Panc1 (cell line): Measurements from ENCODE around the gene ACTL10. TPM values are rescaled to one million over a fixed set of nuclear protein-coding genes. Genes with fewer than 3 reads are reported as not detected.

ENCODE experiments used
- ATAC-seq: fragments of 200-7000 bp; cut with Tn5 transposase; 2 replicates; pipeline ENCODE4 v1.9.1; 2020; ENCODE audit warnings: mild to moderate bottlenecking, moderate library complexity
- BruUV-seq: library from RNA; stranded (reverse); fragments of 400-500 nt; replicated peaks from 2 replicates; lab custom pipeline; 2021; lab: Mats Ljungman, UMichigan
- CTCF ChIA-PET: fragments of 300-600 bp; sonication (Branson Sonifier 250); formaldehyde crosslinking; loops from one replicate; lab custom pipeline; 2022; ENCODE audit warnings: antibody characterized with exemption; lab: Charles Lee
- POLR2A ChIA-PET: fragments of 300-600 bp; sonication (Branson Sonifier 250); formaldehyde crosslinking; loops from one replicate; lab custom pipeline; 2022; ENCODE audit warnings: antibody characterized with exemption; lab: Charles Lee
- DNase-seq: peaks from one replicate; pipeline ENCODE4 v3.0.0-alpha.2; 2010; ENCODE audit warnings: low read depth, low spot score
- H3K27ac ChIP-seq: 2 replicates; pipeline ENCODE4 v1.5.1; 2011; ENCODE audit warnings: mild to moderate bottlenecking, low read length, inconsistent platforms
- H3K27me3 ChIP-seq: fragments of 200-500 bp; sonication (Bioruptor generic); 2 replicates; pipeline ENCODE4 v1.6.0; 2014; ENCODE audit warnings: low read length, inconsistent platforms; ENCODE audit not compliant: control insufficient read depth, insufficient read depth
- H3K36me3 ChIP-seq: fragments of 200-500 bp; sonication (Bioruptor generic); 2 replicates; pipeline ENCODE4 v1.5.1; 2014; ENCODE audit warnings: inconsistent platforms, mild to moderate bottlenecking, low read length, moderate library complexity; ENCODE audit not compliant: control insufficient read depth, insufficient read depth
- H3K4me1 ChIP-seq: 2 replicates; pipeline ENCODE4 v1.5.1; 2011; ENCODE audit warnings: inconsistent platforms, mild to moderate bottlenecking, low read length, moderate library complexity; ENCODE audit not compliant: control insufficient read depth, insufficient read depth
- H3K4me3 ChIP-seq, 2 experiments: 2 replicates each; pipeline ENCODE4 v1.5.1; 2011 to 2012; ENCODE audit warnings: low read depth in 2 of 2, low read length in 2 of 2, mild to moderate bottlenecking in 2 of 2, inconsistent platforms in 1 of 2, moderate library complexity in 1 of 2
- H3K9me3 ChIP-seq: fragments of 200-500 bp; sonication (Bioruptor generic); 2 replicates; pipeline ENCODE4 v1.5.1; 2014; ENCODE audit warnings: low read depth, mild to moderate bottlenecking, inconsistent platforms, low read length, moderate library complexity; ENCODE audit not compliant: control insufficient read depth, insufficient read depth
- CTCF ChIP-seq: fragments of 450-650 bp; IDR thresholded peaks from 2 replicates; pipeline ENCODE4 v1.5.1; 2017; ENCODE audit warnings: mild to moderate bottlenecking
- POLR2AphosphoS5 ChIP-seq: IDR thresholded peaks from 2 replicates; pipeline ENCODE4 v1.6.1; 2012; ENCODE audit warnings: mild to moderate bottlenecking, low read depth, low read length, moderate library complexity
- SIN3A ChIP-seq: IDR thresholded peaks from 2 replicates; pipeline ENCODE4 v1.6.1; 2012; ENCODE audit warnings: low read depth, mild to moderate bottlenecking, low read length, moderate library complexity, borderline replicate concordance; ENCODE audit not compliant: insufficient read depth
- TCF7L2 ChIP-seq: IDR thresholded peaks from 2 replicates; pipeline ENCODE4 v1.6.1; 2011; ENCODE audit warnings: mild to moderate bottlenecking, low read depth, low read length, inconsistent platforms
- in situ Hi-C: cut with HindIII; loops from 2 replicates; pipeline ENCODE4 v1.10.0; 2016; ENCODE audit warnings: low sequenced_read_pairs, low pct_unique_long_range_greater_than_20kb
- intact Hi-C: fragments of 100-400 bp; cut with micrococcal nuclease; formaldehyde crosslinking; loops from one replicate; pipeline ENCODE4 v1.10.0; 2022; ENCODE audit not compliant: unreplicated experiment
- total RNA-seq: library from RNA; stranded (reverse); gene quantifications from one replicate; pipeline ENCODE4 v1.2.1, GENCODE V29; 2021; ENCODE audit not compliant: unreplicated experiment
- TF ChIP-seq, protein P1 (sequence below), 2 experiments: IDR thresholded peaks; 2 replicates each; pipeline ENCODE4 v1.6.1; 2011 to 2012; ENCODE audit warnings: low read depth in 2 of 2, control low read depth in 1 of 2, low read length in 1 of 2, mild to moderate bottlenecking in 1 of 2, moderate library complexity in 1 of 2; ENCODE audit not compliant: insufficient read depth in 1 of 2

The ACTL10 gene
- total RNA-seq, 1 experiment from 2014 or later: not detected

DNA sequence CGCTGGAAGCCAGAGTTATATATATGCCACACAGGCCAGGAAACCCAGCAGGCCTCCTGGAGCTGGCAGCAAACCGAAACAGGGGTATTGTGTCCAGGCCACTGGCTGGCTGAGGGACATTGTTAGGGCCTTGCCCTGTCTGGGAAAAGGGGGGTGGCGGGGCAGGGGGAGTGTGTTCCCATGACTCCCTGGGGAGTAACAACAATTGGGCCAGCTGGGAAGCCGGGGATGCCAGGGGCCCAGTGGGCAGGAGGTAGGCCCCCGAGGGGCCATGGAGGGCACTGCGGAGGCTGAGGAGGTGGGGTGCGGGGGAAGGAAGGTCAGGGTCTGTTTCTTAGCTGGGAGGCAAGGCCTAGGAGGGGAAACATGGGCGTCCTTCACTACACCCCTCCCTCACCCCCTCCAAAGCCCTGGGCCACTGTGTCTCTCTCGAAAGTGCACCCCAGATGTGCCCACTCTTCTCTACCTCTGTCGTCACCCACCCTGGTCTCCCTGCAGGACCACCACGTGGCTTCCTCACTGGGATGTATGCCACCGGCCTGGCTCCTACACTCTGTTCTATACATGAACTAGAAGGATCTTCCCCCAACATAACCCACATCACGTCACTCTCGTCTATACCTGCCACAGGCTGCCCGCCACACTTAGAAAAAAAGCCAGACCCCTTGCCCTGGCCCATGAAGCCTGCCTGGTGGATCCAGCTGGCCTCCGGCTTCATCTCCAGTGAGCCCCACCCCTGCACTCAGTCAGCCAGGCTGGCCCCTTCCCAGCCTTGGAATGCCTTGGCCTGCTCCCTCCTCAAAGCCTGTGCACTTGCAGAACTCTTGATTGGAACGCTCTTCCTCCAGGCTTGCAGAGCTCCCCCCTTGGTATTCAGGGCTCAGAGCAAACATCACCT, 27.2 kb downstream of the ACTL10 start:
- H3K9me3 ChIP-seq: no peaks in the 10 kb centered on the region
- ChIA-PET POLR2A (no interaction called here), CTCF (interaction anchor here (0.6 kb wide), 1 partner anchor 241 kb away, joined by 3 read pairs; no protein-coding TSS in a partner anchor)
- no peaks in the 10 kb centered on the region for H3K4me1 ChIP-seq
- in situ Hi-C loops: no loop called here
- no peak overlapping the region for H3K4me3 ChIP-seq
- ATAC-seq (peak; percentile 46; the same call in 1 of the 2 replicates), DNase-seq (no peak)
- H3K36me3 ChIP-seq: no peaks in the 10 kb centered on the region
- no peaks in the 10 kb centered on the region for H3K27me3 ChIP-seq
- intact Hi-C loops: no loop called here
- no TSS peak for BruUV-seq
- no peak for TF ChIP-seq SIN3A
- no peak for TF ChIP-seq POLR2AphosphoS5
- TF ChIP-seq TCF7L2: no peak
- TF ChIP-seq CTCF: no peak
- TF ChIP-seq, protein P1, sequence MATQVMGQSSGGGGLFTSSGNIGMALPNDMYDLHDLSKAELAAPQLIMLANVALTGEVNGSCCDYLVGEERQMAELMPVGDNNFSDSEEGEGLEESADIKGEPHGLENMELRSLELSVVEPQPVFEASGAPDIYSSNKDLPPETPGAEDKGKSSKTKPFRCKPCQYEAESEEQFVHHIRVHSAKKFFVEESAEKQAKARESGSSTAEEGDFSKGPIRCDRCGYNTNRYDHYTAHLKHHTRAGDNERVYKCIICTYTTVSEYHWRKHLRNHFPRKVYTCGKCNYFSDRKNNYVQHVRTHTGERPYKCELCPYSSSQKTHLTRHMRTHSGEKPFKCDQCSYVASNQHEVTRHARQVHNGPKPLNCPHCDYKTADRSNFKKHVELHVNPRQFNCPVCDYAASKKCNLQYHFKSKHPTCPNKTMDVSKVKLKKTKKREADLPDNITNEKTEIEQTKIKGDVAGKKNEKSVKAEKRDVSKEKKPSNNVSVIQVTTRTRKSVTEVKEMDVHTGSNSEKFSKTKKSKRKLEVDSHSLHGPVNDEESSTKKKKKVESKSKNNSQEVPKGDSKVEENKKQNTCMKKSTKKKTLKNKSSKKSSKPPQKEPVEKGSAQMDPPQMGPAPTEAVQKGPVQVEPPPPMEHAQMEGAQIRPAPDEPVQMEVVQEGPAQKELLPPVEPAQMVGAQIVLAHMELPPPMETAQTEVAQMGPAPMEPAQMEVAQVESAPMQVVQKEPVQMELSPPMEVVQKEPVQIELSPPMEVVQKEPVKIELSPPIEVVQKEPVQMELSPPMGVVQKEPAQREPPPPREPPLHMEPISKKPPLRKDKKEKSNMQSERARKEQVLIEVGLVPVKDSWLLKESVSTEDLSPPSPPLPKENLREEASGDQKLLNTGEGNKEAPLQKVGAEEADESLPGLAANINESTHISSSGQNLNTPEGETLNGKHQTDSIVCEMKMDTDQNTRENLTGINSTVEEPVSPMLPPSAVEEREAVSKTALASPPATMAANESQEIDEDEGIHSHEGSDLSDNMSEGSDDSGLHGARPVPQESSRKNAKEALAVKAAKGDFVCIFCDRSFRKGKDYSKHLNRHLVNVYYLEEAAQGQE (IDR thresholded peaks at IDR 0.05; ENCODE audit: insufficient read depth in 1 of 2, low read depth in 2 of 2, low read length in 1 of 2): no peak
- H3K27ac ChIP-seq: no peak overlapping the region

- H3K27ac ChIP-seq: no peak overlapping the region
- in situ Hi-C loops: no loop called here
- ChIA-PET CTCF (no interaction called here), POLR2A (interaction anchor here (0.6 kb wide), 1 partner anchor 30 kb away, joined by 5 read pairs; no protein-coding TSS in a partner anchor)
- no peaks in the 10 kb centered on the region for H3K36me3 ChIP-seq
- no peak for TF ChIP-seq POLR2AphosphoS5
- TF ChIP-seq, protein P1 (IDR thresholded peaks at IDR 0.05; ENCODE audit: insufficient read depth in 1 of 2, low read depth in 2 of 2, low read length in 1 of 2): no peak
- TF ChIP-seq SIN3A: no peak
- no peak for TF ChIP-seq CTCF
- TF ChIP-seq TCF7L2: no peak
- DNase-seq: no peak
- intact Hi-C loops: no loop called here
- no peak overlapping the region for H3K4me3 ChIP-seq
- no peak for ATAC-seq
- no TSS peak for BruUV-seq
- no peaks in the 10 kb centered on the region for H3K4me1 ChIP-seq
- H3K9me3 ChIP-seq: no peaks in the 10 kb centered on the region
- H3K27me3 ChIP-seq: no peaks in the 10 kb centered on the region
Measured at GRCh38 chr20:33694639-33695012, 27.9 kb downstream of the ACTL10 start.
